GM12891 (cell line): ENCODE measurements around the gene ZNF345.

Experiments
- POLR2A ChIP-seq: IDR thresholded peaks from 2 replicates; pipeline ENCODE4 v1.6.1; 2011; ENCODE audit warnings: low read depth, low read length, control low read depth
- POLR2AphosphoS5 ChIP-seq: IDR thresholded peaks from 2 replicates; pipeline ENCODE4 v1.6.1; 2011; ENCODE audit warnings: low read depth, low read length, control low read depth
- SPI1 ChIP-seq: IDR thresholded peaks from 2 replicates; pipeline ENCODE4 v1.6.1; 2011; ENCODE audit warnings: low read depth, low read length, control low read depth
- TAF1 ChIP-seq: IDR thresholded peaks from 2 replicates; pipeline ENCODE4 v1.6.1; 2011; ENCODE audit warnings: low read depth, low read length, control low read depth

DNA sequence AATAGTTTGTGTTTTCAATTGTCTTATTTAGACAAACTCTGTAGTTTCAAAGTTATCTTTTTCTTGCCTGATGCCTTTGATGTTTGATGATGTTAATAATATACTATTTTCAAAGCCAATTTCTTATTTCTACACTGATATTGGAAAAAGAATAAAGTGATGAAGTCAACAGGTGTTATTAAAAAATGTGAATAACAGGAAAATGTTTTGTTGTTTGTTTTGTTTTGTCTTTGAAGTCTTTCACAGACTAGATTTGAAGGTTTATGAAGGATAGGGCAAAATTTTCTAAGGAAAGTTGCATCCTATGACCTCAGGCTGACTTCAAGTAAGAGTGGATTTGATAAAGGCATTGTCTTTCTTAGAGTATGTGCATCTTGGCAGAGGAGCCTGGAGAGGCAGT lies 43.6 kb upstream of the ZNF345 start:
- TF ChIP-seq POLR2A (no peak), POLR2AphosphoS5 (no peak), TAF1 (no peak), SPI1 (no peak)
